GM18951 (cell line): ENCODE results near the gene MYBBP1A.
"Not testable (repeated sequence)": the region's sequence is repeated elsewhere in the genome, so short reads cannot be mapped to it uniquely, and the experiment has no call there.

Experiments
- POLR2A ChIP-seq: IDR thresholded peaks from 4 replicates; pipeline ENCODE4 v1.6.1; 2011; ENCODE audit warnings: mild to moderate bottlenecking; ENCODE audit not compliant: insufficient read length, insufficient read depth; ENCODE audit errors: extremely low read depth
- in situ Hi-C: fragments of 300-500 bp; cut with MboI; formaldehyde crosslinking; loops from one replicate; pipeline ENCODE4 v1.12.0; 2022; ENCODE audit warnings: low sequenced_read_pairs, mixed read lengths, inconsistent platforms; ENCODE audit not compliant: unreplicated experiment

MYBBP1A gene

GRCh38 chr17:4584917-4585637, 29.9 kb upstream of the MYBBP1A start:
- in situ Hi-C loops: no loop called here
- TF ChIP-seq POLR2A: no peak

GRCh38 chr17:4584101-4584916, 29.1 kb upstream of the MYBBP1A start, which contains the start of gene SMTNL2:
Gene SMTNL2 (plus strand): TSS chr17:4584529. CDS start chr17:4584606, 77 bp downstream.
- in situ Hi-C loops: no loop called here

GRCh38 chr17:4583782-4584100, 28.6 kb upstream of the MYBBP1A start:
- no peak for TF ChIP-seq POLR2A
- in situ Hi-C loops: no loop called here

More at GRCh38 chr17:4584101-4584916, 29.1 kb upstream of the MYBBP1A start, which contains the start of gene SMTNL2:
- TF ChIP-seq POLR2A: no peak

DNA sequence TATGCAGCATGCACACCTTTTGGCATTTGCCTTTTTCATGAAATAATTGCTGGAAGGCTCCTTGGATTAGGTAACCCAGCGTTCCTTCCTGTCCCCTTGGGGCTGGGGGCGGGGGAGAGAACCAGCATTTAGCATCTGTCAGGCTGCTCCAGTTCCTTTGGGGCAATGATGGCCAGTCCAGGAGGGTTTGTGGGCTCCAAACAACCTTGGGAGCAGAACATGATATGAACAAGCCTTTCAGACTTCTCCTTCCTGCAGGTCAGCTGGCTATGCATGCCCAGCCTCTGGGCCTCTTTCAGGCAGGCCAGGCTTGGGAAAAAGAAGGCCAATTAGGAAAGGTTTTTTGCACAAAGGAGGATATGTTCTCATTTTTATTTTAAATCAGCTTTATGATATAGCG, 28.0 kb upstream of the MYBBP1A start:
- in situ Hi-C loops: no loop called here
- TF ChIP-seq POLR2A: no peak

- in situ Hi-C loops: no loop called here
Observed at GRCh38 chr17:4582691-4583090, 27.5 kb upstream of the MYBBP1A start.

GRCh38 chr17:4582101-4582501, 26.9 kb upstream of the MYBBP1A start:
- in situ Hi-C loops: no loop called here

More at GRCh38 chr17:4582691-4583090, 27.5 kb upstream of the MYBBP1A start:
- TF ChIP-seq POLR2A: no peak

DNA sequence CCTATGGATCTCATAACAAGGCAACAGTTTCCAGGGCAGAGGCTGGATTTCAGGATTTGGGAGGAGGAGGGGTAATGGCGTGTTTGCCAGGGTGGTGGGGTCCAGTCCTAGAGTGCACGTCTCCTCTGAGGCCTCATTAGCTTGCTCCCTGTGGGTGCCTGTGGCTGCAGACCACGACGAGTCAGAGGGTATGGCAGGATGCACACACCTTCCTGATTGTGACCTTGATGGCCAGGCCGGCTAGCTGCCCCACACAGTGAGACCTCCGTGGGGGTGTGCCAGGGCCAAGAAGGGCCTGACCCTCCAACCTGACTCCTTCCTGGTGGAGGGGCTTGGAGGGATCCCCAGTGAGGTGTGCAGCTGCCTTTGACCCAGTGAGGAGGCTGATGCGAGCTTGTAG, 25.1 kb upstream of the MYBBP1A start:
- no peak for TF ChIP-seq POLR2A
- in situ Hi-C loops: no loop called here

More at GRCh38 chr17:4582101-4582501, 26.9 kb upstream of the MYBBP1A start:
- no peak for TF ChIP-seq POLR2A

DNA sequence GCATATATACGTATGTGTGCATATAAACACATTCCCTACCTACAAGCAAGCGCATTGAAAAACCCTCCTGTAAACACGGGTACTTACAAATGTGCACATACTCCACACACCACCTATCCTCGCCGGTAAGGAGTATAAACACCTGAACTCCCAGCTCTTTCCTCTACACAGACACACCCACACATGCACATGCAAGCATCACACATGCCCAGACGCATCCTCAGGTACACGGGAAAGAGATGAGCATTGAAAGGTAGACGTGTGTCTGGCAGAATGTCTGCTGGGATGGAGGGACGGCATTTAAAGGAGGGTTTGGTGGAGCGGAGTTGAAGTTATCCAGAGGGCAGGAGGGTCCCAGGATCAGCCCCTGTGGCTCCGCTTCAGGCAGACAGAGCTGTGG, 24.5 kb upstream of the MYBBP1A start:
- in situ Hi-C loops: no loop called here

GRCh38 chr17:4578349-4578748, 23.2 kb upstream of the MYBBP1A start:
- in situ Hi-C loops: not testable (repeated sequence)

More for the DNA sequence above, 24.5 kb upstream of the MYBBP1A start:
- no peak for TF ChIP-seq POLR2A

DNA sequence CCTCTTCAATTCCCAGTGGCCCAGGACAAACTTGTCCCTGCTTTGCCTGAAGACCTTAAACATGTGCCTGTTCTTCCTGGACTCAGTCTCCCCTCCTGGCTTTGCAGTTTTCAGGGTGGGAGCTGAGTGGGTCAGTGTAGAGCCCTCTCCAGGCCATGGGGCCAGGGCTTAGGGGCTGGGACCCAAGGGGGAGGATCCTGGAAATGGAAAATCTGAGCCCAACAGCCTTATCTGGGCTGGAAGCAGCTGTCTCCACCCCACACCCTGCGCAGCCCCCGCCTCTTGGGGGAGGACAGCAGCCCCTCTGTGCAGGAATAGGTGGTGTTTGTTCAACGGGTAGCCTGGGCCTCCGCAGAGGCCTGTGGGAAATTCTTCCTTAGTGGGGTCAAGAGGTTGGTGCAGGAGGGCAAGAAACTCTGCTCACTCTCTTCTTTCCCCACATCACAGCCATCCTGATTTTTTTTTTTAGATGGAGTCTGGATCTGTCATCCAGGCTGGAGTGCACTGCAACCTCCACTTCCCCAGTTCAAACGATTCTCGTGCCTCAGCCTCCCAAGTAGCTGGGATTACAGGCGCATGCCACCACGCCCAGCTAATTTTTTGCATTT, 22.3 kb upstream of the MYBBP1A start:
- no peak for TF ChIP-seq POLR2A
- in situ Hi-C loops: no loop called here

DNA sequence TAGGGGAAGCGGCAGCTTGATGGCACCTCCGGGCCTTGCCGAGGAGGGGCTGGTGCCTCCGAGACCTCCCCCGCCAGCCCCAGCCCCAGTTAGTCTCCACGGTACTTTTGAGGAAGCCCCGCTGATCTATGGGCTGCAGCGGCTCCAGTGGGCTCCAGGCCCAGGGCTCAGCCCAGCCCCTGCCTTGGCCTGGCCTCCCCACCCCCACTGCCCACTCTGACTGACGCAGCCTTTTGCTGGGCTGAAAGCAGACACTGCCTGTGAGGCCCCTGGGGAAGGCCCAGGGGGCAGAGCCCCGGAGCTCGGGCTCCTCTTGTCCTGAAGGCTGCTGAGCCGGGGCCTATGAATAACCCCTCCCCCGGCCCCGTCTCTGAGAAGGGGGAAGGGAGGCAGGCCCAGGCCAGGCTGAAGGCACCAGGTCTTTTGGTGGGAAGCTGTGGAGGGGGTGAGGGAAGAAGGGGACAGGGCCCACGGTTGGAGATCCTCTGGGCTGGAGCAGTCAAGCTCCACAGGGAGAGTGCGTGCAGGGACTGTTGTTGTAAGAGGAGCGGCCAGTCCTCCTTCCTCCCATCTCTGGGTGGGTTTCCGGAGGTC, 21.6 kb upstream of the MYBBP1A start:
- in situ Hi-C loops: no loop called here
- no peak for TF ChIP-seq POLR2A

GRCh38 chr17:4576161-4576558, 21.0 kb upstream of the MYBBP1A start:
- in situ Hi-C loops: no loop called here

DNA sequence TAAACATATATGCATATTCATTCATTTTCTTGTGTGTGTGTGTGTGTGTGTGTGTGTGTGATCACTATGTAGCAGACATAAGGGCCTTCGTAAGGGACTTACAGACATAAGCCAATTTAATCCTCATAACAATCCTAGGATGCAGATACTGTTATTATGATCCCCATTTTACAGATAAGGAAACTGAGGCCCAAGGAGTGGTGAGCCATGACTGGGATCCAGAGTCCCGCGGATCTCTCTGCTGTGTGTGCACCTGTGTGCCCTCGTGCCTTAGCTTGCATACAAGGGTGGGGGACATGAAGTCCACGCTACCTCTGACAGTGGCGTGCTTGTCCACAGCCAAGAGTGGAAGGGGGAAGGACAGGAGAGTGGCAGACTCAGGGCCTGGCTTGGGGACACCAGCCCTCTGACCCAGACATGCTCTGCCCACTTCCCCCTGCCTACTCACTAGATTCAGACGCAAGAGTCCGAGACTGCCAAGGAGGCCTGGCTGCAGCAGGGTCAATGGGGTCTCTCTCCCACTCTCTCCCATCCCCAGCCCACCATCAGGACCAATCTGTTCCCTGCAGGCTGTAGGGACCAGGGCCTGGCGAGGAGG, 19.4 kb upstream of the MYBBP1A start:
- in situ Hi-C loops: loop anchor here (25.0 kb wide), 1 partner anchor 313 kb away; the partner anchor contains the start of gene C17orf107
- no peak for TF ChIP-seq POLR2A

More at GRCh38 chr17:4576161-4576558, 21.0 kb upstream of the MYBBP1A start:
- TF ChIP-seq POLR2A: no peak
